GM12891 (cell line): ENCODE results near the gene DSC1.

Experiments used
- POLR2A ChIP-seq: IDR thresholded peaks from 2 replicates; pipeline ENCODE4 v1.6.1; 2011; ENCODE audit warnings: low read depth, low read length, control low read depth
- POLR2AphosphoS5 ChIP-seq: IDR thresholded peaks from 2 replicates; pipeline ENCODE4 v1.6.1; 2011; ENCODE audit warnings: low read depth, low read length, control low read depth
- POU2F2 ChIP-seq: IDR thresholded peaks from 2 replicates; pipeline ENCODE4 v1.6.1; 2011; ENCODE audit warnings: low read depth, mild to moderate bottlenecking, control low read depth, low read length, moderate library complexity
- TAF1 ChIP-seq: IDR thresholded peaks from 2 replicates; pipeline ENCODE4 v1.6.1; 2011; ENCODE audit warnings: low read depth, low read length, control low read depth

DNA sequence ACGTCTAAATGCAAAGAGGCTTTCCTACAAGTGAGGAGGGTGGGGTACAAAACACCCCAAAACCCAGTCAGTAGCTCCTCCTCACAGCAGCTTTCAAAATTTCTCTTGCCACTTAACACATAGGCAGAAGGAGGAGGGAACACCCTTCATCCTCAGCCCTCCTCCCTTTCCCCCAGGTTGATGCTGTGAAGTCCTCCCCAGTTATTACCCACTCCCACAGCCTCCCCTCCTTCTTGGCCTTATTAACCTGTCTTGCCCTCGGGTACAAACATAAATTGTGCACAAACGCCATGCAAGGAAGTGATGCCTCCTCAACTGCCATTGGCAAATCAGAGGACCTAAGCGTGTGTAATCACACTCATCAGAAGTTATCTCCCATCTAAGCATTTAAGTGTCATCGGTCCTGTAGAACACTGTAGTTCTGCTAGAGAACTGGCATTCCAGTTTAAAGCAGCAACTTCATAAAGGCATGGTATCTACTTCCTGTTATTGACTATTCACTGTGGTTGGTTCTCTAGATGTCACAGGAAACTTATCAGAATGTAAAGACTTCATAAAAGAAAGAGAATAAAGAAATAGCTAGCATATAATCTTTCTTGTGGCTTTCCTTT lies at the start of gene DSC1:
- no peak for TF ChIP-seq POLR2A
- TF ChIP-seq POLR2AphosphoS5 = no peak
- no peak for TF ChIP-seq POU2F2
- no peak for TF ChIP-seq TAF1
